ENCODE measurements around the gene SUSD1. TPM values are rescaled to one million over a fixed set of nuclear protein-coding genes. Genes with fewer than 3 reads are reported as not detected.

Gene SUSD1
- total and polyA plus RNA-seq, 7 donors, result 0.42 to 3.4 (median 1.7) TPM

DNA sequence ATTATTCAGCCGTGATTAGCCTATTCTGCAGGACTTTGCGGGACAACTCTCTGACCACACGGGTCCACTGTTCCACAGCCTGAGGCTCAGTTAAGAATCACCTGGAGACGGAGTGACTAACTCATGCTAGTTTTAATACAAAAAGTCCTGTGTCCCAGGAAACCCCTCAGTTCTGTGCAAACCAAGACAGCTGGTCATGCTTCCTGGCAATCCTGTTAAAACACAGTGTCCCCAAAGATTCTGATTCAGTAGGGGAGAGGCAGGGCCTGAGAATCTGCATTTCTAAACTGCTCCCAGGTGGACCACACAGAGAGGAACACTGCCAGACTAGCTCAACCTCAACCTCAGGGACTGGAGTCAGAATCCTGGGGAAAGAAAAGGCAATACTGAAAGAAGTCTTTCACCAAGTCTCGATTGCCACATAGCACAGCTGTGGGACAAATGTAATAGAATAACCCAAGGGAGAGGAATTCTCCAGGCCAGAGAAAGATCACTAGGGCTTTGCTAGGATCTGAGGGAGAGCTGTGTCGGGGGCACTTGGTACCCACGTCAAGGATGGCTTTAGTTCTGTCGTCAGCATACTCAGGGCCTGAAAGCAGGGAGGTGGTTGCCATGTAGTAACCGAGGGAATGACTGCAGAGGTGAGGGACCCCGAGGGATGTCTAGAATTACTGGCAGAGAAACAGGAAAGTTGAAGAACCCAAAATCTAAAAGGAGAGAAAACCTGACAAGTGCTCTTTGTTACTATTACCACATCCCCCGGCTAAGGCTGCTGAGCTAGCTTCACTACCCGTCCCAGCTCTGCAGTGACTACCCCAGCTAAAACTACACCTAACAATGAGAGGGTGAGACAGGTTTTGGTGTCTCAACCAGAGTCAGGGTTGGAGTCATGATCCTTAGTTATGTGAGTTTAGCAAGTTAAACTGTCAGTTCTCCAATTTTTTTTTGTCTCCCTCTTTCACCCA lies 8.6 kb downstream of the SUSD1 start:
- Histone ChIP-seq H3K4me1 (peaks cover 5% of the 10 kb centered on the region), H3K9me3 (no peaks in the 10 kb centered on the region), H3K27ac (no peak overlapping the region), H3K4me3 (no peak overlapping the region), H3K27me3 (ENCODE audit: insufficient read depth in 3 of 3, low read length in 2 of 3) (no peaks in the 10 kb centered on the region), H3K36me3 (ENCODE audit: insufficient read depth in 1 of 2, low read depth in 1 of 2) (no peaks in the 10 kb centered on the region)
- WGBS, 3 donors, result 32 to 42% (median 41%) methylated on average over 12 of the region's 12 CpGs
- TF ChIP-seq, protein P1, sequence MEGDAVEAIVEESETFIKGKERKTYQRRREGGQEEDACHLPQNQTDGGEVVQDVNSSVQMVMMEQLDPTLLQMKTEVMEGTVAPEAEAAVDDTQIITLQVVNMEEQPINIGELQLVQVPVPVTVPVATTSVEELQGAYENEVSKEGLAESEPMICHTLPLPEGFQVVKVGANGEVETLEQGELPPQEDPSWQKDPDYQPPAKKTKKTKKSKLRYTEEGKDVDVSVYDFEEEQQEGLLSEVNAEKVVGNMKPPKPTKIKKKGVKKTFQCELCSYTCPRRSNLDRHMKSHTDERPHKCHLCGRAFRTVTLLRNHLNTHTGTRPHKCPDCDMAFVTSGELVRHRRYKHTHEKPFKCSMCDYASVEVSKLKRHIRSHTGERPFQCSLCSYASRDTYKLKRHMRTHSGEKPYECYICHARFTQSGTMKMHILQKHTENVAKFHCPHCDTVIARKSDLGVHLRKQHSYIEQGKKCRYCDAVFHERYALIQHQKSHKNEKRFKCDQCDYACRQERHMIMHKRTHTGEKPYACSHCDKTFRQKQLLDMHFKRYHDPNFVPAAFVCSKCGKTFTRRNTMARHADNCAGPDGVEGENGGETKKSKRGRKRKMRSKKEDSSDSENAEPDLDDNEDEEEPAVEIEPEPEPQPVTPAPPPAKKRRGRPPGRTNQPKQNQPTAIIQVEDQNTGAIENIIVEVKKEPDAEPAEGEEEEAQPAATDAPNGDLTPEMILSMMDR (IDR thresholded peaks at IDR 0.05), result no peak
- peak; percentile 49 to 84 (median 78) for ATAC-seq
- intact Hi-C loops (cut with DNase I), result loop anchor here in 1 of 2 donors (10.0 kb wide), 1 partner anchor 168 kb away; the partner anchor contains the start of gene PTBP3
- peak in 1 of 2 donors; percentile 70 for DNase-seq

DNA sequence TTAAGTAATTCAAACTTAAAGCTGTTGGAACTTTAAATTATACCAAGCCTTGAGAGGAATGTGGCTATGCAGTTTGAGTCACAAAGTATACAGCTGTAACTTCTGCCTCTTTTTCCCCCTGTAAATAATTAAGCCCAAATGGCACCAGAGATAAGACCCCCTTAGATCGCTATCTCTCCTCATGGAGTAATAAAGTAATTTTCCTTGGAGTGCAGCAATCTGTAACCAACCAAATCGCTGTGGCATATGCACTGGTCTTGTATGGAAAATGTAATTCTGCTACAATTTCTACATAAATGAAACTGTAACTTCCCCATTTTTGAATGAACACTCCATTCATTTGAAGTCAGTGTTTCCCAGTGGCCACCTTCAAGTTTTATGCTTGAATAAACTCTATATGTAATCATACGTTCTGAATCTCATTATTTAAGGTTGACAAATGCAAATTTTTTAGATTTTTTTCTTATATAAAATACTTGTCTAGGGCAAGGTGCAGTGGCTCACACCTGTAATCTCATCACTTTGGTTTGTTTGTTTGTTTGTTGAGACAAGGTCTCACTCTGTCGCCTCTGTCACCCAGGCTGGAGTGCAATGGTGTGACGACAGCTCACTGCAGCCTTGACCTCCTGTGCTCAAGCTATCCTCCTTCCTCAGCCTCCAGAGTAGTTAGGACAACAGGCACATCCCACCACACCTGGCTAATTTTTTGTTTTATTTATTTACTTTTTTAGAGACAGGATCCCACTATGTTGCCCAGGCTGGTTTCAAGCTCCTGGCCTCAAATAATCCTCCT lies 12.3 kb downstream of the SUSD1 start:
- Histone ChIP-seq H3K36me3 (ENCODE audit: insufficient read depth in 1 of 2, low read depth in 1 of 2) (no peaks in the 10 kb centered on the region), H3K4me1 (peaks cover 5% of the 10 kb centered on the region), H3K9me3 (no peaks in the 10 kb centered on the region), H3K27ac (no peak overlapping the region), H3K27me3 (ENCODE audit: insufficient read depth in 3 of 3, low read length in 2 of 3) (no peaks in the 10 kb centered on the region), H3K4me3 (no peak overlapping the region)
- intact Hi-C loops (cut with DNase I), result loop anchor here in 1 of 2 donors (10.0 kb wide), 1 partner anchor 172 kb away; the partner anchor contains the start of gene PTBP3
- WGBS, 3 donors, result 90 to 93% (median 90%) methylated on average over 5 of the region's 5 CpGs
- ATAC-seq (no peak), DNase-seq (no peak)
- TF ChIP-seq, protein P1 (IDR thresholded peaks at IDR 0.05), result no peak

DNA sequence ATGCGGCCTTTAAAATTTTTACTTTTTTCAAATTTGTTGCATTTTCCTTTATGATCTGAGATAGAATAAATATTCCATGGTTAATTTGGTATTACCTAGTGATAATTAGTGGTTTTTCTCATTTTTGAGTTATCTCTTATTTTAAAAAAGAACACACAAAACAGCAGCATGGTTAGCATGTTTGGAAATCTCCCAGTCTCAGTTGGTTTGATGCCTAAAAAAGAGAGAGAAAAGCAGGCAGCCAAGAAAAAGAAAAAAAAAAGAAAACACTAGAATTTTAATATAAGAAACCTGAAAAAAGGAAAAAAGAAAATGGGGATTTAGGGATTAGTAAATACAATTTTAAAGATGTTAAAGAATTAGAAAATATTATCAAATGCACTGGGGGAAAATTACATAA lies 15.3 kb downstream of the SUSD1 start:
- Histone ChIP-seq H3K27me3 (ENCODE audit: insufficient read depth in 3 of 3, low read length in 2 of 3) (no peaks in the 10 kb centered on the region), H3K36me3 (ENCODE audit: insufficient read depth in 1 of 2, low read depth in 1 of 2) (no peaks in the 10 kb centered on the region), H3K4me1 (no peaks in the 10 kb centered on the region), H3K27ac (no peak overlapping the region), H3K9me3 (no peaks in the 10 kb centered on the region), H3K4me3 (no peak overlapping the region)
- TF ChIP-seq, protein P1 (IDR thresholded peaks at IDR 0.05), result no peak
- intact Hi-C loops (cut with DNase I), result loop anchor here in 1 of 2 donors (10.0 kb wide), 1 partner anchor 175 kb away; the partner anchor contains the start of gene PTBP3
- ATAC-seq (no peak), DNase-seq (no peak)
- 98% methylated on average over 1 of the region's 1 CpG for WGBS, 3 donors

DNA sequence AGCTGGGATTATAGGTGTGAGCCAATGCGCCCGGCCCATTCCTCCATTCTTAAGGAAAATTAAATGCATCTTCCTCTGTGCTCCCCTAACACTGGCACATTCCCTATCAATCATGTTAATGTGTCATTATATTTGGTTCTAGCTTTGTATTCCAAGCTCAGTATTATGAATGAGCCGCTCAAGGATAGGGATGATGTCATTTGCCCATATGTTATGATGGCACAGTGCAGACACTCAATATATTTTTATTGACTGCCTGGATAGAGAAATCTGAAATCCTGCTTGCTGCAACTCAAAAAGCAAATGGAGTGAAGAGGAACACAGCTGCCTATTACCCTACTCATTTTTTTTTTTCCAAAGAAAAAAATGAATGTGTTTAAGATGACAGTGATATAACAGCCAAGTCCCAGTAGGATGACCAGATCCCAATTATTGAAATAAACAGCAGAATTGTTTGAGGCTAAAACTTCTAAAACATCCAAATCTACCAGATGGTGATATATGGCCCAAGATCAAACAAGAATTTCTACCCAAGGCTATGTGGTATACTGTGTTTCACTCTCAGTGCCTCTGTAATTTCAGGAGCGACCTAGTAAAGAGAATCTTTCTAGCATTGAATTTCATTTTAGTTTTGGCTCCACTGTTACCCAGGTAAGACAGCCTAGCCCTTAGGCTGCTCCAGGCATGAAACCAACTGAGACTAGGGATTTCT lies 16.3 kb downstream of the SUSD1 start:
- Histone ChIP-seq H3K4me3 (no peak overlapping the region), H3K27me3 (ENCODE audit: insufficient read depth in 3 of 3, low read length in 2 of 3) (no peaks in the 10 kb centered on the region), H3K4me1 (no peaks in the 10 kb centered on the region), H3K27ac (no peak overlapping the region), H3K36me3 (ENCODE audit: insufficient read depth in 1 of 2, low read depth in 1 of 2) (no peaks in the 10 kb centered on the region), H3K9me3 (no peaks in the 10 kb centered on the region)
- ATAC-seq (no peak), DNase-seq (no peak)
- 71 to 79% (median 72%) methylated on average over 4 of the region's 4 CpGs for WGBS, 3 donors
- intact Hi-C loops (cut with DNase I), result no loop called here
- TF ChIP-seq, protein P1 (IDR thresholded peaks at IDR 0.05), result no peak
